Stimulated activated CD8-positive, alpha-beta memory T cell treated with anti-CD3 and anti-CD28 coated beads, Interleukin-12 subunit alpha, Interleukin-12 subunit beta, amount 100 ng/mL, for 1 hour (primary cell): ENCODE data around the gene PRM3.

Experiments used
- DNase-seq: peaks from one replicate; pipeline ENCODE4 v3.0.0-alpha.2; 2020; ENCODE audit warnings: low read depth

Gene PRM3

DNA sequence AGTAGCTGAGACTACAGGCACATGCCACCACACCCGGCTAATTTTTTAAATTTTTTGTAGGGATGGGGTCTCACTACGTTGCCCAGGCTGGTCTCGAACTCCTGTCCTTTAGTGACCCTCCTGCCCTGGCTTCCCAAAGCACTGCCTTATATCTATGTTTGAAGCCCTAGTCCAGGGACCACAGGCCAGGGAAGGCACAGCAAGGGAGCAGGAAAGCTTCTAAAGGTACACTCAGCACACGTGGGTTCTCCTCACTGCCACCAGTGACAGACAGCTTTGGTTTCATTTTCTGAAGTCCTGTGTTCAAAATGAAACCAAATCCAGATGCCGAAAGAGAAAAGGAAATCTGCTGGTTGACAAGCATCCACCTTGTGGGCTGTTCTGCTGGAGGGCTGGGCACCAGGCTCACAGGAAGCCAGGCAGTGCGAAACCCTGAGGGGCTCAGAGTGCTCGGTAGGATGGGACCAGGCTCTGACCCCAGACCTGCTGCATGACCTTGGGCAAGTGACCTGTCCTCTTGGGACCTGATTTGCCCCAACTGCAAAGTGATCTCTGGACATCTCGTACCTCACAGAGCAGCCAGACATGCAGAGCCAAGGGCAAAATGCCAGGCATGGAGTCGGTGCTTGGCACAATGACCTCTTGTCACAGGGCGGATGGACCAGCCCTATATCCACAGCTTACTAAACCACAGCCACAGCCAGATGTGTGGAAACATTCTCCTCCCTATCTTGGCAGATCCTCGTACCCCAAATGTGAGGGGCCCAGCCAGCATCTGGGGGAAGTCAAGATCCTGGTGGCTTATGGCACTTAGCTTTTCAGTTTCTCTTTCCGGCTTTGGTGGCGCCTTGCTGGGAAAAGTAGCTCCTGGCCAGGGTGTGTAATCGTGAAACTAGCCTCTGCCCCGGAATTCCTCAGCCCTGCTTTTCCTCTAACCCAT, 14.6 kb downstream of the PRM3 start:
- DNase-seq = no peak

DNA sequence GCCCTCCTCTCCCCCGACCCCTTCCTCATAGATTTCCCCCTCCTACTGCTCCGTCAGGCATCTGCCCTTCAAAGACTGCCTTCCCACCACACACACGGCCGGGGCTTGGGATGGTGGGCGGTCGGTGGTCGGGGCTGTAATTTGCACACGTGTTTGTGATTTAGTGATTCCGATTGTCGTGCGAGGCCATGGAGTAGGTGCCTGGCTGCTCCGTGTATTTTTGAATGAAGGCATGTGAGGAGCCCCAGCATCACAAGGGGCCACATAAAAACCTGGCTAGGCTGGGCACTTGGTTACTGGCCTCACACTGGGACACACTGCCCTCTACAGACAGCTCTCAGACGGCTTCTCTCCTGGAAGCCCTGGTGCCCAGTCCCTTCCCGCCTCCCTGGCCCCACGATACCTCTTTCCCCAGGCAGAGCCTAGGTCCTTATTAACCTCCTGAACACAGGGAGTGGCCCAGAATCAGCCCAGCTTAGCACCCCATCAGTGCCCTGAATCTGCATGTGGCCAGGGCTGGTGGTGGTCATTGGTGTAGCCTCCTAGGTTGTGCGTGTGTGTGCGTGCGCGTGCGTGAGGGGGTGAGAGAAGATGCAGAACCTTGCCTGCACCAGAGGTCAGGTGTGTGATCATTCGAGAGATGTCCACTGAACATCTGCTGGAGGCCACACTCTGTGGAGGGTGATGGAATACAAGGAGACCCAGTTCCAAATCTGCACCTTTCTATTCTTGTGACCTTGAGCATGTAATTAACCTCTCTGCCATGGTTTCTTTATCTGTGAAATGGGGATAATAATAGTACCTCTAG, 16.1 kb downstream of the PRM3 start:
- DNase-seq = peak; percentile 36

DNA sequence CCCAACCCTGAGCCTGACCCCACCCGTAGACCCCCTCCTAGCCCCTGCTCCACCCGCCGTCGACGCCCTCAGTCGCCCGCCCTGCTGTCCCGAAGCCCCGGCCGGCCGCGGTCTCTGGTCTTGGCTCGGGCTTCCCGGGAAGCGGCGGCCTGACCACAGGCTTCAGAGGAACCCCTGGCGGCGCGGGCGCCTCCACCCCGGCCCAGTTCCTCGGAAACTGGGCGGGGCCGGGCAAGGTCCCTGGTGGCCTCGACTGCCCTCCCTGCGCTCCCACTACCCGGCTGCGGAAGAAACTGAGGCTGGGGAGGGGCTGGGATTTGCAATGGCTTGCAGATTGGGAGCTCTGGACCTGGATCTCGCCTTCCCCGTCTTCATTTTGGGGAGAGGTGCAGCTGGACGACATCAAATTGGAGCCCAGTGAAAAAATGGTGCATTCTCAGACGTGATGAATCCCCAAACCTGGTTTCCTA, 16.7 kb downstream of the PRM3 start:
- no peak for DNase-seq

DNA sequence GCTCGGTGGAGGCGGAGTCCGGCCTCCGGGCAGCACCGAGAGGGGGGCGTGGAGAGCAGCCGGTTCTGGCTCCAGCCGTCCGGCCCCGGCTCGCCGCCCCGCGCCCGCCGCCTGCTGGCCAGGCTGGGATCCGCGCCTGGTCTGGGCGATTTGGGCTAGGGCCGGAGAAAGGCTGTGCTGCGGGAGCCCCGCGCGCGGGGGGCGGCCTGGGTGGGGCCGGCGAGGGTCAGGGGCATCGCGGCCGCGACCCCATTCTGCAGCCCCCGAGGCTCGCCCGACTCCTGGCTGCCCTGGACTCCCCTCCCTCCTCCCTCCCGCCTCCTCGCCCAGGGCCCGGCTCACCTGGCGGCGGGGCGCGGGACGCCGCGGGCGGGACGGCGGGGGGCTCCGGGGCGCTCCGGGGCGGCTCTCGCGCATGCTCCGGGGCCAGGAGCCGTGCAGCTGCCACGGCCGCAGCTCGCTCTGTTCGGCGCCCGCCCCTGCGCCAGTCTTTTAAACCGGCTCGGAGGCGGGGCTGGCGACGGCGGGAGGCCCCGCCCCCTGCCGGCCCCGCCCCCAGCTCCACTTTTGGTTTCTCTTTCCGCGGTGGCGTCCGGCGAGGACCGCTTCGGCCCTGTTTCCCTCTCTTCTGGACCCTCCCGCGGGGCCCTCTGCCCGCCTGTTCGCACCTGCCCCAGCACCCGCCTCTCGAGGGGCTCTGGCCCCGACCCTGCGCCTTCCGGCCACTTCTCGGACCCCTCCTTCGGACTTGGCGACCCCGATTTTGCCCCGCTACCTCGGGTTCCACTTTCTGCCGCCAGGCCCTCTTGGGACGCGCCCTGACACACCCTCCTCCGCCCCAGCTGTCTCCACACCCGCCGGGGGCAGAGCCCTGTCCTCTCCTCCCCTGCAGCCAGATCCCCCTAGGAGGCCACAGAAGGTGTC, 17.4 kb downstream of the PRM3 start, which contains the start of gene SOCS1:
Gene SOCS1, minus strand, starts transcription at position 468 of the 924 bp plus-strand sequence. CDS start 726 bp downstream, outside the sequence.
- DNase-seq = peak; percentile 76

DNA sequence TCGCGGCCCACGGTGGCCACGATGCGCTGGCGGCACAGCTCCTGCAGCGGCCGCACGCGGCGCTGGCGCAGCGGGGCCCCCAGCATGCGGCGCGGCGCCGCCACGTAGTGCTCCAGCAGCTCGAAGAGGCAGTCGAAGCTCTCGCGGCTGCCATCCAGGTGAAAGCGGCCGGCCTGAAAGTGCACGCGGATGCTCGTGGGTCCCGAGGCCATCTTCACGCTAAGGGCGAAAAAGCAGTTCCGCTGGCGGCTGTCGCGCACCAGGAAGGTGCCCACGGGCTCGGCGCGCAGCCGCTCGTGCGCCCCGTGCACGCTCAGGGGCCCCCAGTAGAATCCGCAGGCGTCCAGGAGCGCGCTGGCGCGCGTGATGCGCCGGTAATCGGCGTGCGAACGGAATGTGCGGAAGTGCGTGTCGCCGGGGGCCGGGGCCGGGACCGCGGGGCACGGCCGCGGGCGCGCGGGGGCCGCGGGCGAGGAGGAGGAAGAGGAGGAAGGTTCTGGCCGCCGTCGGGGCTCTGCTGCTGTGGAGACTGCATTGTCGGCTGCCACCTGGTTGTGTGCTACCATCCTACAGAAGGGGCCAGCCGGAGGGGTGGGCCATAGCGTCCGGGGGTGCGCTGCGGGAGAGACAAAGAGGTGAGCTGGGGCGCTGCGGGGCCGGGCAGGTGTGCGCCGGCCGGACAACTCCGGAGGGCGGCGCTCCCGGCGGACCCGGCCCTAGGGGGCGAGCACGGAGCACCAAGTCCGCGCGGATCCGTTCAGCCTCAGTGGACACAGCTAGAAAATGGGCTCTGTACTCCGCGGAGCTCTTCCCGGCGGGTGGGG, 18.3 kb downstream of the PRM3 start:
- peak; percentile 44 for DNase-seq

DNA sequence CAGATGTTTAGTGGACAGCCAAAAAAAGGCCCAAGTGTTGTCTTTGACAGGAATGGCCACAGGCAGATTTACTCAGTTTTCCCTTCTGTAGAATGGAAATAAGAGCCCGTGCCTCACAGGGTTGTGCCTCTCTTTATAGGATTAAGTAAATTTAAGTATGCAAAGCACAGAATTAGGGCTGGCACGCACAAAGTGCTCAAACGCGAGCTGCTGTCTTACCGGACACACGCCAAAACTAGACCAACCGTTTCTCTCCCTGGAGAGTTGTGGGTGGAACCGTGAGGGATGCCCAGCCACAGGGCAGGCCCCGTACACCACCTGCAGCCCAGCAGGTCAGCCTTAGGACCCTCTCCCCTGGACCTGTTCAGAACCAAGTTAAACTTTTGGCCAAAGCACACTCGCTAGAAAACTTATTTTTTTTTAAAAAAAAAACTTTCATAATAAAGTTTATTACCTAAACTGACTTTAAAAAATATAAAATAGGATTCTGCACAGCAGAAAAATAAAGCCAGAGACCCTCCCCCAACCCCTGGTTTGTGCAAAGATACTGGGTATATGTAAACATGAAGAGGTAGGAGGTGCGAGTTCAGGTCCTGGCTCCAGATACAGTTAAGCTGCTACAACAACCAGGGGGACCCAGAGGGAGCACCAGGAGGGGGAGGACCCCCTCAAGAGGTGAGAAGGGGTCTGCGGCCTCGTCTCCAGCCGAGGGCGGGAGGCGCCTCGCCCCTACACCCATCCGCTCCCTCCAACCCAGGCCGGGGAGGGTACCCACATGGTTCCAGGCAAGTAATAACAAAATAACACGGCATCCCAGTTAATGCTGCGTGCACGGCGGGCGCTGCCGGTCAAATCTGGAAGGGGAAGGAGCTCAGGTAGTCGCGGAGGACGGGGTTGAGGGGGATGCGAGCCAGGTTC, 19.2 kb downstream of the PRM3 start:
- no peak for DNase-seq

DNA sequence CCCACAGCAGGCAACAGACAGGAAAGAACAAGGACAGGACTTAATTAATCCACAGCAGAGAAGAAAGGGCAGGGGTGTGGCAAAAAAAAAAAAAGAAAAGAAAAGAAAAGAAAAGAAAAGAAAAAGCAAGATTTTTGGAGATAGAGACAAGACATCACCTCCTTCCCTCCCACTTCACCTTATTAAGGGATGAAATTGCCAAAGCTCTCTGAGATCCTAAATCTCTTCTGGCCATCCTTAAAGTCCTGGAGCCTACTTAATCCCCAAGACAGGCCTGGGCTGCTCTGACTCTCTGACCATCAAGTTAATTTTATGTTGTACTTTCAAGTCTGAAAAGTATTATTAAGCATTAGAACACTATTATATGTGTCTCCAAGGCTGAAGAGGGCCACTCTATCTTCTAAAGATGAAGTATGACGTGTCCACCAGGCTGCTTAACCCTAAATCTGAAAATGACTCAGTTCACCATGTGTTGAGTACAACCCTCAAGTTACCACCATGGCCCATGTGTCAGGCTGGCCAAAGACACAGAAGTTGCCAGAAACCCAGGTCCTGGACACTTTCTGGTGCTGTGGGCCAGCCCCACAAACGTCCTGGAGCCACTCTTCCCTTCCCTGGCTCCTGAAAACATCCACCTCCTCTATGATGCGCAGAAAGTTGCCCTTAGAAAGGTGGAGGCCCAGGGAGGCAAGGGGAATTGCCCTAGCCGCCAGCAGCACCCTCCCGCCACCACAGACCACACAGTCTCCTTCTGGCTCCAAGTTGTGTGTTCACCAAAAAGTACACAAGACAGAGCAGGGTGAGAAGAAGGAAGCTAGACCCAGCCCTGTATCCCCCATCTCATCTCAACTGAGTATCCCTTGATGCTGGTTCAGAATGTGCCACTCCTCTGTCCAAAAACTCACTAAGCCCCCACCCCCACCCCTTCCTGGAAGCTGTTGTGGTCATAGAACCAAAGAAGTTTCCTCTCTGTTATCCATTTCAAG, 20.1 kb downstream of the PRM3 start:
- no peak for DNase-seq

DNA sequence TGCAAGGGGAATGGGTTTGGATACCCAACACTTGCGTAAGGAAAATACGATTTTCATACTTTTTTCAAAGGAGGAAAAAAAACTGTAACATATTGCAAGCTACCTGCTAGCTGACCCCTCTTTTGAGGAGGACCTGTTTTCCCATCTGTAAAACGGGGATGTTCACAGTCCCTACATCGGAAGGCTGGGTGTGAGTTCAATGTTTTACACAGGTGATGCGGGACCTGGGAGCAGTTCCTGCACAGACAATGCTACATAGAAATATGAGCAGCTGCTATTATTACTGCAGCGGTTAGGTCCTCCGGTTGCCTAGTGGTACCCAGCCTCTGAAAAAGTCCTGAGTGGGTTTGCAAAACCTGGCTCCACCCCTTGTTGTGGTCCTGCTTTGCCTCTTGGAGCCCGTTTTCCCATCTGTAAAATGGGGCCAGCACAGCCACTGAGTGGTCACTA, 20.9 kb downstream of the PRM3 start:
- no peak for DNase-seq

DNA sequence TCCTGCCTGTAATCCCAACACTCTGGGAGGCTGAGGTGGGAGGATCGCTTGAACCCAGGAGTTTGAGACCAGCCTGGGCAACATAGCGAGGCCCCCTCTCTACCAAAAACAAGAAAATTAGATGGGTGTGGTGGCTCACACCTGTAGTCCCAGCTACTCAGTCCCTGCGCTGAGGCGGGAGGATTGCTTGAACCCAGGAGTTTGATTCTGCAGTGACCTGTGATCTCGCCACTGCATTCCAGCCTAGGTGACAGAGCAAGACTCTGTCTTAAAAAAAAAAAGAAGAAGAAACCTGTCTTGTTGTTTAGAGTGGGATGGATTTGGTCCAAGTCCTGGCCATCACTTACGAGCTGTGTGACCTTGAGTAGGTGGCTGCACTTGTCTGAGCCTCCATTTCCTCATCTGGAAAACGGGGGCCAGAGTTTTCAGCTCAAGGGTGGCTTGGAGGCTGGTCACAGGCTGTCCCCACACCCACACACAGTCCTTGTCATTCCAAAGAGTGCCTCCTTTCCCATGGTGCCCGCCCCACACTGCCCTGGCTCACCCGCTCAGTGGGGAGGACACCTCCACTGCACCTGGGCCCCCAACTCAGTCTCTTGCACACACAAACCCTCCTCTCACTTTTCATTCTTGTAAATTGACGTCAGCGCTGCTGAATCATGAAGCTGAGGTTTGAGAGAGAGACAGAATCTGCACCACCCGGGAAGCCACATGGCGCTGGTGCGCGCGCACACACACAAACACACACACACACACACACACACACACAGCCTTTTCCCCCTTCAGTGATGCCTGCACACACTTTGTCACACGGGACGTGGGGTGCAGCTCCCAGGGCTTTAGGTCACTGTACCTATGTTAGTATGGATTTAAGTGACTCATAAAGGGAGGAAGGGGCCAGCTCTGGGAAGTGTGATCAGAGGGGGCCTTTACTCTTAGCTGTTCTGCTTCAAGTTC, 21.6 kb downstream of the PRM3 start:
- DNase-seq = peak; percentile 71

DNA sequence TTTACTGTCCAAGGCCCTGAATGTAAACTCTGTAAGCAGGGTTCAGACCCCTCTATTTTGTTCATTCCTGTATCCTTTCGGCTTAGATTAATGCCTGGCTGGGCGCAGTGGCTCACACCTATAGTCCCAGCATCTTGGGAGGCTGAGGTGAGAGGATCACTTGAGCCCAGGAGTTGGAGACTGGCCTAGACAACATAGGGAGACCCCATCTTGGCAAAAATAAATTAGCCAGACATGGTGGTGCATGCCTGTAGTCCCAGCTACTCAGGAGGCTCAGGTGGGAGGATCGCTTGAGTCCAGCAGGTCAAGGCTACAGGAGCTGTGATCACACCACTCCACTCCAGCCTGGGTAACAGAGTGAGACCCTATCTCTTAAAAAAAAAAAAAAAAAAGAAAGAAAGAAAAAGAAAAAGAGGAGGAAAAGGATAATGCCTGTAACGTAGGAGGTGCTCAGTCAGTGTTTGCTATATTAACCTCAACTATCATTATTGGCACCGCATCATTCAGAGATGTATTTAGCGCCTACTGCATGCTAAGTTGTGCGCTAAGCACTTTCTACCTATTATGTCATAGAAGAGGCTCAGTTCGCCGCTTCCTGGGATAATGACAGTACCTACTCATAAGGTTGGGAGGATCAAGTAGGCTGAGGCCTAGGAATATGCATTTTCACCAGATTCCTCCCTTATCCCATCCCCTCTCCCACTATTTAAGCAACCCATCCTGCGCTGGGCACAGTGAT, 22.5 kb downstream of the PRM3 start:
- DNase-seq = no peak

DNA sequence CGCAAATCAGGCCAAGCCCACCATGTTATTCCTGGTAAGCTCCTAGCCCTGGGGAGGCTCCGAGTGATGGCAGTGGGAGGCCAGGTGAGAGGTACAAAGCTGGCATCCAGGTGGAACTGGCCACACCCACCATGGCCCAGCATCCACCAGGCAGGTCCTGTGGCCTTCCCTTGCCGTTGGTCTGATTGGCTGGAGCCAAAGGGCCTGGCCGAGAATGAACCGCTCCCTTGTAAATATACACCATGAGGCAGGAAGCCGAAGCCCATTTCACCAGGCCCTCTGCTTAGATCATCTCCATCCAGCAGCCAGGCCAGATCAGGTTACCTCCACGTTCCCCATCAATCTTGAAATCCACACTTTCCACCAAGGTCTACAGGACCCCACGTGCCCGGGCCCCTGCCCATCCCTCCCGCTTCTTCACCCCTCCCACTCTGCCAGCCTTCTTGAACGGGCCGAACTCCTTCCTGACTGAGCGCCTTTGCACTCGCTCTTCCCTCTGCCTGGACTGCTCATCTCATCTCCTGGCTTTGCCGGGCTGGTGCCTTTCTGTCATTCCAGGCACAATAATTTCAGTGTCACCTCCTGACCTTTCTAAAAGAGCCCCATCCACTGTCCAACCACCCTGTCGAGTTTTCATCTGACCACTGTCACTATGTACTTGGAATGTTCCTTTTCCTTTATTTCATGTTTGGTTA, 23.2 kb downstream of the PRM3 start:
- no peak for DNase-seq

DNA sequence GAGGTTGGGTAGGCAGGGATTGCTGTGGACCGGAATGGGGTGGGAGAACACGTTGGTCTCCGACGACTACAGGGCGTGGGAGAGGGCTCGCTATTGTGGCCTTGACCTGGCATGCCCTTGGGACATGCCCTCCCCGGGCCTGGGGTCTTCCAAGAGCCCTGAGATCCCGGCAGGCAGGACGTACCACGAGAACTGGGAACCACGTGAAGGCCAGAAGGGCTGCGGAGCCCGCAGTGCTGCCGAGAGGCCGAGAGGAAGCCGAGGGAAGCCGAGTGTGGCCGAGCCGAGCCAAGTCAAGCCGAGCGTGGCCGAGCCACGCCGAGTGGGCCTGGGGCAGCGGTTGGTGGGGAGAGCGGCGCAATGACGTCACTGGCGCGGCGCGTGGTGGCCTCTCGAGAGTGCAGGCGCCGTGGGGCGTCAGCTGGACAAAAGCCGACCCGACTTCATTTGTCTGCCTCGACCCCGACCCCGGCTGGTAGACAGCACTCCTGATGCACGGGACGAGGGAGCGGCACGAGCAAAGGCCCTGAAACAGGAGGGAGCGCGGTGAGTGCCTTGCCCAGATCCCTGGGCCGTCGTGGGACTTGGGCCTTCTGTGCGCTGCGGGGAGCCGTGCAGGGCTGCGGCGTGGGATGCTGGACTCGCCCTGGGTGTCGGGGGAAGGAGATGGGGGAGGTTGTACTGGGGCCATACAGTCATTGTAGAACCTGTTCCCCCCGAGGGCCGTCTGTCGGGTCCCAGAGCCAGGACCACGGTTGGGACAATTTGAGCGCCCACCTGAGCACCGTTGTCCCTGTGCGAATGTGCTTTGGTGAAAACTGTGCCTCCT, 24.0 kb downstream of the PRM3 start:
- no peak for DNase-seq

DNA sequence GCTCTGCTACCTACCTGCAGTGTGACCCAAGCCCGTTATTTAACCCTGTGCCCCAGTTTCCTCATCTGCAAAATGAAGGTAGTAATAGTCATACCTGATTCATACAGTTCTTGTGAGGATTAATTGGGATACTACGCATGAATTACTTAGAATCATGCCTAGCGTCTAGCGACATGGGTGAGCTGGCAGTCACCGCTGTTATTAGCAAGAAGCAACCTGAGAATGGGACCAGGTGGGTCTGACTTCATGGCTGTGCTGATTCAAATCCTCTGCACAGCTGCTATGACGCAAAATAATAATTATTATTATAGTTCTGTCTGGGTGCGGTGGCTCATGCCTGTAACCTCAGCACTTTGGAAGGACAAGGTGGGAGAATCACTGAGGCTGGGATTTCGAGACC, 25.3 kb downstream of the PRM3 start:
- no peak for DNase-seq

DNA sequence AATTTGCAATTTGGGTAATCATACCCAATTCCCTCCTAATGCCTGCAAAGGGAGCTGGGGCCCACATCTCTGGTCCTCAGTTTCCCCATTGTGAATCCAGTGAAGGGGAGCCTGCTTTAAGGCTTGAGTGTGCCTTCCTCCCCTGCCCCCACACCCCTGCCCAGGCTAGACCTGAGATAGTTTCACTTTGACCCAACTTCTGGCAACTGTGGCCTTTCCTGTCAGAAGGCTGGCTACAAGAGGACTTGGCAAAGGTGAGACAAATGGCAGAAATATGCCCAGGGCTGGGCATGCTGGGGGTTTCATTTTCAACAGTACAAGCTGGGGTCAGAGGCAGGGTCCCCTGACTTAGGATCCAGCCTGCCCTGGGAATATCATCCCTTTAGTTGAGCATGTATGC, 27.4 kb downstream of the PRM3 start:
- no peak for DNase-seq

DNA sequence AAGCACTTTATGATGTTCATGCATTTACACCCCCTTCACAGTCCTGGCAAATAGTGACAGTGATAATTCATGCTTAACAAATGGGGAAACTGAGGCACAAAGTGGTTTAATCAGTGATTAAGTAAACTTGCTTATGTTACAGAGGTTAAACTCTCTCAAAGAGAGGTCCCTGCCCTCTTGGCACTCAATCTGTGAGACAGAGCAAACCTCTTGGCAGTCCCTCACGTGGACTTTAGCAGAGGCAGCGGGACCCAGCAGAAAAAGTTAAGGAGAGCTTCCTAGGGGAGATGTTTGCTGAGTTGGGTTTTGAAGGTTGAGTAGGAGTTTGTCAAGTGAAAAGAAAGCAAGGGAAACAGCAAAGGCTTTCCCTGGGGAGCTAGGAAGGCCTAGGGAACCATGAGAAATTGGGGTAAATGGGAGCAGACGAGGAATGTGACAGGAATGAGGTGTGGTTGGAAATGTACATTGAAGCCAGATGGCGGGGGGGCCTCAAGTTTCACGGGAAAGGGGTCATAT, 28.1 kb downstream of the PRM3 start:
- no peak for DNase-seq
